Endothelial cell of umbilical vein (primary cell): ENCODE results near the gene ATP1B1. TPM values are rescaled to one million over a fixed set of nuclear protein-coding genes. Genes with fewer than 3 reads are reported as not detected.
"Not testable (repeated sequence)": the region's sequence is repeated elsewhere in the genome, so short reads cannot be mapped to it uniquely, and the experiment has no call there.

ENCODE experiments used
- BruUV-seq: library from RNA; stranded (reverse); fragments of 400-500 nt; replicated peaks from 2 replicates; lab custom pipeline; 2021; lab: Mats Ljungman, UMichigan
- CTCF ChIA-PET: fragments of 300-600, 350-600 bp; sonication (Branson Sonifier 250); formaldehyde crosslinking; loops from one replicate; lab custom pipeline; 2021; ENCODE audit warnings: antibody characterized with exemption, inconsistent platforms; lab: Charles Lee
- POLR2A ChIA-PET: fragments of 300-600, 350-600 bp; sonication (Branson Sonifier 250); formaldehyde crosslinking; loops from one replicate; lab custom pipeline; 2021; ENCODE audit warnings: antibody characterized with exemption, inconsistent platforms; lab: Charles Lee
- DNase-seq: peaks from one replicate; pipeline ENCODE4 v3.0.0-alpha.2; 2011; ENCODE audit warnings: low read depth, low spot score
- FAIRE-seq: peaks from 2 replicates; lab custom pipeline; 2011; peaks lifted over from hg19 to GRCh38; lab: Jason Lieb, UNC
- H2AFZ ChIP-seq: 2 replicates; pipeline ENCODE4 v1.6.0; 2012; ENCODE audit warnings: low read depth, low read length, control low read depth, inconsistent platforms
- H3K27ac ChIP-seq: 2 replicates; pipeline ENCODE4 v1.5.1; 2011; ENCODE audit warnings: low read depth, mild to moderate bottlenecking, control low read depth, low read length, moderate library complexity; ENCODE audit not compliant: insufficient read depth
- H3K27me3 ChIP-seq, 2 experiments: 2 replicates each; pipeline versions ENCODE4 v1.6.0 to v1.6.1; 2011; ENCODE audit warnings: low read length in 2 of 2, mixed read lengths in 1 of 2; ENCODE audit not compliant: control insufficient read depth in 2 of 2, insufficient read depth in 2 of 2
- H3K36me3 ChIP-seq, 2 experiments: 2 replicates in 1 of 2; 3 replicates in 1 of 2; pipeline ENCODE4 v1.5.1; 2011; ENCODE audit warnings: low read length in 2 of 2, mild to moderate bottlenecking in 1 of 2, moderate library complexity in 1 of 2; ENCODE audit not compliant: control insufficient read depth in 2 of 2, insufficient read depth in 2 of 2; ENCODE audit errors: extremely low read depth in 1 of 2
- H3K4me1 ChIP-seq: 3 replicates; pipeline ENCODE4 v1.5.1; 2011; ENCODE audit warnings: mild to moderate bottlenecking, low read length; ENCODE audit not compliant: control insufficient read depth, insufficient read depth; ENCODE audit errors: extremely low read depth
- H3K4me2 ChIP-seq: 2 replicates; pipeline ENCODE4 v1.6.1; 2011; ENCODE audit warnings: low read length, control low read depth, mixed read lengths; ENCODE audit not compliant: insufficient read depth
- H3K4me3 ChIP-seq, 3 experiments: fragments of 200-600 bp in 1 of 3; sonication (generic), shearing (Covaris generic) in 1 of 3; replicated peaks in 1 of 3; 2 replicates each; pipeline ENCODE4 v1.5.1; 2011 to 2016; ENCODE audit warnings: control low read depth in 3 of 3, low read length in 3 of 3, mild to moderate bottlenecking in 2 of 3, inconsistent platforms in 1 of 3, low read depth in 1 of 3, moderate library complexity in 1 of 3; ENCODE audit not compliant: insufficient read depth in 1 of 3
- H3K79me2 ChIP-seq: 2 replicates; pipeline ENCODE4 v1.6.0; 2012; ENCODE audit warnings: low read length, inconsistent platforms; ENCODE audit not compliant: control insufficient read depth, insufficient read depth
- H3K9ac ChIP-seq: replicated peaks from 2 replicates; pipeline ENCODE3; 2011; ENCODE audit warnings: low read length, control low read depth; ENCODE audit not compliant: insufficient read depth; ENCODE audit errors: extremely low read depth
- H3K9me1 ChIP-seq: replicated peaks from 3 replicates; pipeline ENCODE4 v1.6.0; 2011; ENCODE audit warnings: mild to moderate bottlenecking, low read length; ENCODE audit not compliant: control insufficient read depth, insufficient read depth; ENCODE audit errors: extremely low read depth
- H3K9me3 ChIP-seq: replicated peaks from 2 replicates; pipeline ENCODE4 v1.5.1; 2012; ENCODE audit warnings: low read length, inconsistent platforms; ENCODE audit not compliant: control insufficient read depth, insufficient read depth
- H4K20me1 ChIP-seq: replicated peaks from 2 replicates; pipeline ENCODE3; 2011; ENCODE audit warnings: mild to moderate bottlenecking, low read length; ENCODE audit not compliant: control insufficient read depth, insufficient read depth; ENCODE audit errors: extremely low read depth
- CTCF ChIP-seq, 2 donors: IDR thresholded peaks; 1 replicate in 1 of 2; 2 replicates in 1 of 2; pipeline ENCODE4 v1.5.1; 2011; ENCODE audit warnings: low read length in 2 of 2, mild to moderate bottlenecking in 2 of 2, moderate library complexity in 2 of 2, control low read depth in 1 of 2, inconsistent platforms in 1 of 2, low read depth in 1 of 2; ENCODE audit not compliant: insufficient read depth in 1 of 2; ENCODE audit errors: extremely low read depth in 1 of 2
- EZH2 ChIP-seq: IDR thresholded peaks from 2 replicates; pipeline ENCODE4 v1.6.1; 2012; ENCODE audit warnings: borderline replicate concordance, low read depth, mild to moderate bottlenecking, moderate library complexity, low read length, inconsistent platforms; ENCODE audit not compliant: severe bottlenecking
- FOS ChIP-seq: IDR thresholded peaks from 2 replicates; pipeline ENCODE4 v1.6.1; 2011; ENCODE audit warnings: mild to moderate bottlenecking, low read length, moderate library complexity, borderline replicate concordance; ENCODE audit not compliant: insufficient read depth
- GATA2 ChIP-seq: IDR thresholded peaks from 2 replicates; pipeline ENCODE4 v1.7.0; 2011; ENCODE audit warnings: low read depth, mild to moderate bottlenecking, moderate library complexity, mixed read lengths, low read length; ENCODE audit not compliant: insufficient read length, insufficient read depth
- JUN ChIP-seq: IDR thresholded peaks from 2 replicates; pipeline ENCODE4 v1.6.1; 2011; ENCODE audit warnings: borderline replicate concordance, low read depth; ENCODE audit not compliant: insufficient read length, insufficient read depth
- MAX ChIP-seq: IDR thresholded peaks from 2 replicates; pipeline ENCODE4 v1.6.1; 2011; ENCODE audit not compliant: insufficient read depth, insufficient read length
- MYC ChIP-seq: IDR thresholded peaks from one replicate; pipeline ENCODE4 v1.6.1; 2011; ENCODE audit warnings: mild to moderate bottlenecking, low read depth, low read length
- POLR2A ChIP-seq: IDR thresholded peaks from 2 replicates; pipeline ENCODE4 v1.6.1; 2012; ENCODE audit warnings: low read depth, mild to moderate bottlenecking, control low read depth, low read length
- POLR2AphosphoS5 ChIP-seq: IDR thresholded peaks from 2 replicates; pipeline ENCODE4 v1.6.1; 2012; ENCODE audit warnings: low read depth, mild to moderate bottlenecking, control low read depth, low read length, moderate library complexity; ENCODE audit not compliant: insufficient read depth
- dilution Hi-C: fragments of 300-500 bp; cut with MboI; formaldehyde crosslinking; loops from one replicate; pipeline ENCODE4 v1.15.0; 2019; ENCODE audit warnings: low sequenced_read_pairs; ENCODE audit not compliant: extremely low pct_ligation_motif_present
- intact Hi-C: fragments of 100-400 bp; cut with micrococcal nuclease; formaldehyde crosslinking; loops from one replicate; pipeline ENCODE4 v1.10.0; 2022
- polyA plus RNA-seq, 4 experiments: library from polyadenylated mRNA; depleted of rRNA in 3 of 4; stranded (reverse) in 3 of 4; unstranded in 1 of 4; fragments of >200 nt; gene quantifications; 2 replicates each; pipeline versions ENCODE4 v1.2.1 to v1.2.3, GENCODE V29; 2011 to 2012; ENCODE audit warnings: missing spikeins in 1 of 4
- total RNA-seq: library from RNA; stranded (reverse); gene quantifications from 2 replicates; pipeline ENCODE4 v1.2.3, GENCODE V29; 2021

The ATP1B1 gene
- total and polyA plus RNA-seq, 2 donors (not counting 3 experiments of a cell fraction or from before 2014, with no cell fraction given): 14.3 to 56.1 TPM

- peaks cover 8% of the 10 kb centered on the region for H3K4me1 ChIP-seq
- no peak overlapping the region for H3K4me2 ChIP-seq
- no peaks in the 10 kb centered on the region for H3K27me3 ChIP-seq
- H3K27ac ChIP-seq: no peak overlapping the region
- H4K20me1 ChIP-seq: no peaks in the 10 kb centered on the region
- intact Hi-C loops (no loop called here), dilution Hi-C loops (no loop called here)
- POLR2A ChIA-PET: no interaction called here
- H2AFZ ChIP-seq: no peak overlapping the region
- FAIRE-seq (no peak), DNase-seq (no peak)
- CTCF ChIA-PET: no interaction called here
- no peaks in the 10 kb centered on the region for H3K9me3 ChIP-seq
- peaks cover 0 to 3% of the 10 kb centered on the region in 2 experiments for H3K36me3 ChIP-seq
- no peak overlapping the region for H3K9ac ChIP-seq
- no peak for TF ChIP-seq MAX
- no peak for TF ChIP-seq POLR2AphosphoS5
- no peak for TF ChIP-seq JUN
- TF ChIP-seq MYC: no peak
- no peak for TF ChIP-seq POLR2A
- TF ChIP-seq FOS: no peak
- no peak for TF ChIP-seq CTCF (IDR thresholded peaks at IDR 0.05; ENCODE audit: extremely low read depth in 1 of 2, insufficient read depth in 1 of 2, low read depth in 1 of 2, low read length in 2 of 2)
- TF ChIP-seq EZH2: no peak
- TF ChIP-seq GATA2: no peak
- BruUV-seq: no TSS peak
- H3K4me3 ChIP-seq: no peak overlapping the region
- peaks cover 33% of the 10 kb centered on the region for H3K79me2 ChIP-seq
- H3K9me1 ChIP-seq: no peaks in the 10 kb centered on the region
Measured at GRCh38 chr1:169124459-169124858, 18.0 kb downstream of the ATP1B1 start.

- H3K27me3 ChIP-seq, H3K9me3 ChIP-seq, H3K4me2 ChIP-seq, H3K36me3 ChIP-seq, dilution Hi-C loops, H3K4me3 ChIP-seq, intact Hi-C loops, DNase-seq, FAIRE-seq, POLR2A ChIA-PET, H3K9me1 ChIP-seq, H4K20me1 ChIP-seq, H2AFZ ChIP-seq, H3K9ac ChIP-seq, CTCF ChIA-PET, H3K27ac ChIP-seq, BruUV-seq: not testable (repeated sequence)
- Histone ChIP-seq H3K4me1 (peaks cover 10% of the 10 kb centered on the region), H3K79me2 (peaks cover 24% of the 10 kb centered on the region)
Measured at GRCh38 chr1:169125597-169125996, 19.1 kb downstream of the ATP1B1 start.
